Bronchial epithelial cell (primary cell): ENCODE measurements around the gene CXCL5. TPM values are rescaled to one million over a fixed set of nuclear protein-coding genes. Genes with fewer than 3 reads are reported as not detected.

Experiments used
- DNase-seq: peaks from one replicate; pipeline ENCODE4 v3.0.0-alpha.2; 2010; ENCODE audit warnings: low read depth
- FAIRE-seq: peaks from 2 replicates; lab custom pipeline; 2011; peaks lifted over from hg19 to GRCh38; lab: Jason Lieb, UNC
- H3K27me3 ChIP-seq: 2 replicates; pipeline ENCODE4 v1.5.1; 2011; ENCODE audit warnings: low read length; ENCODE audit not compliant: control insufficient read depth, insufficient read depth
- H3K36me3 ChIP-seq: 2 replicates; pipeline ENCODE4 v1.5.1; 2011; ENCODE audit warnings: low read length; ENCODE audit not compliant: control insufficient read depth, insufficient read depth
- H3K4me3 ChIP-seq: 2 replicates; pipeline ENCODE4 v1.5.1; 2011; ENCODE audit warnings: mild to moderate bottlenecking, low read depth, low read length, control low read depth
- CTCF ChIP-seq: IDR thresholded peaks from 2 replicates; pipeline ENCODE4 v1.5.1; 2011; ENCODE audit warnings: mild to moderate bottlenecking, moderate library complexity, low read length, control low read depth, inconsistent platforms; ENCODE audit not compliant: insufficient read depth, severe bottlenecking
- total RNA-seq: library from RNA; depleted of rRNA; stranded (reverse); fragments of >200 nt; gene quantifications from 2 replicates; pipeline ENCODE4 v1.2.1, GENCODE V29; 2014

Gene CXCL5
- total RNA-seq, 1 donor from 2014 or later: 0.53 TPM

GRCh38 chr4:74033739-74034138 lies 35.3 kb upstream of the CXCL5 start:
- DNase-seq: peak; percentile 92
- H3K36me3 ChIP-seq: no peaks in the 10 kb centered on the region
- TF ChIP-seq CTCF: no peak
- no peaks in the 10 kb centered on the region for H3K27me3 ChIP-seq
- FAIRE-seq: no peak
- no peak overlapping the region for H3K4me3 ChIP-seq

GRCh38 chr4:74032064-74032463 lies 33.6 kb upstream of the CXCL5 start:
- DNase-seq: peak; percentile 37
- Histone ChIP-seq H3K4me3 (no peak overlapping the region), H3K27me3 (no peaks in the 10 kb centered on the region), H3K36me3 (no peaks in the 10 kb centered on the region)
- no peak for FAIRE-seq
- TF ChIP-seq CTCF: no peak

GRCh38 chr4:74031576-74031975 lies 33.1 kb upstream of the CXCL5 start:
- DNase-seq (no peak), FAIRE-seq (peak; percentile 7)
- H3K4me3 ChIP-seq: no peak overlapping the region
- H3K27me3 ChIP-seq: no peaks in the 10 kb centered on the region
- no peaks in the 10 kb centered on the region for H3K36me3 ChIP-seq
- TF ChIP-seq CTCF: no peak

- Histone ChIP-seq H3K36me3 (no peaks in the 10 kb centered on the region), H3K27me3 (no peaks in the 10 kb centered on the region), H3K4me3 (no peak overlapping the region)
- DNase-seq: no peak
- FAIRE-seq: no peak
- TF ChIP-seq CTCF: no peak
Observed at GRCh38 chr4:74030285-74030684, 31.8 kb upstream of the CXCL5 start.

GRCh38 chr4:74028504-74028903 lies 30.0 kb upstream of the CXCL5 start:
- no peak for TF ChIP-seq CTCF
- H3K4me3 ChIP-seq: no peak overlapping the region
- no peaks in the 10 kb centered on the region for H3K27me3 ChIP-seq
- DNase-seq (no peak), FAIRE-seq (no peak)
- no peaks in the 10 kb centered on the region for H3K36me3 ChIP-seq

GRCh38 chr4:74023709-74024108 lies 25.2 kb upstream of the CXCL5 start:
- Histone ChIP-seq H3K36me3 (no peaks in the 10 kb centered on the region), H3K4me3 (no peak overlapping the region), H3K27me3 (no peaks in the 10 kb centered on the region)
- FAIRE-seq: no peak
- TF ChIP-seq CTCF: no peak
- no peak for DNase-seq
